T-cell (primary cell): ENCODE data around the gene GPR83. TPM values are rescaled to one million over a fixed set of nuclear protein-coding genes. Genes with fewer than 3 reads are reported as not detected.
A peak's percentile ranks its signal among the peaks of the same experiment; 100 is the strongest.

Source experiments
- ATAC-seq, 4 experiments: fragments of 200-7000 bp in 3 of 4; fragments of 150-1000 bp in 1 of 4; cut with Tn5 transposase; replicated peaks in 1 of 4; 1 replicate in 3 of 4; 2 replicates in 1 of 4; pipeline ENCODE4 v1.10.0; 2021; ENCODE audit warnings: moderate library complexity in 3 of 4, mild to moderate bottlenecking in 2 of 4, moderate number of reproducible peaks in 1 of 4
- CTCF ChIA-PET, 2 donors: fragments of 300-600 bp; sonication (Branson Sonifier 250); formaldehyde crosslinking; loops; one replicate each; lab custom pipeline; 2022; ENCODE audit warnings: antibody characterized with exemption in 2 of 2; lab: Charles Lee
- POLR2A ChIA-PET, 2 donors: fragments of 300-600 bp; sonication (Branson Sonifier 250); formaldehyde crosslinking; loops; one replicate each; lab custom pipeline; 2022; ENCODE audit warnings: antibody characterized with exemption in 2 of 2; lab: Charles Lee
- DNase-seq, 35 experiments: peaks; one replicate each; pipeline versions ENCODE4 v3.0.0 to v3.0.0-alpha.2; 2013 to 2023
- H3K27ac ChIP-seq: one replicate; pipeline ENCODE4 v1.5.1; 2013; ENCODE audit warnings: low read length
- H3K27me3 ChIP-seq, 2 experiments: replicated peaks in 1 of 2; 1 replicate in 1 of 2; 2 replicates in 1 of 2; pipeline versions ENCODE4 v1.6.1 to v1.7.0; 2013; ENCODE audit warnings: low read length in 1 of 2, mixed read lengths in 1 of 2; ENCODE audit not compliant: control insufficient read depth in 2 of 2, insufficient read depth in 2 of 2; ENCODE audit errors: extremely low read depth in 1 of 2
- H3K36me3 ChIP-seq, 2 donors: 1 replicate in 1 of 2; 2 replicates in 1 of 2; pipeline versions ENCODE4 v1.6.1 to v1.7.0; 2013; ENCODE audit warnings: low read length in 1 of 2; ENCODE audit not compliant: control insufficient read depth in 2 of 2, insufficient read depth in 1 of 2; ENCODE audit errors: extremely low read depth in 1 of 2
- H3K4me1 ChIP-seq, 2 experiments: 1 replicate in 1 of 2; 2 replicates in 1 of 2; pipeline versions ENCODE4 v1.6.1 to v1.7.0; 2013; ENCODE audit warnings: low read length in 2 of 2, mixed read lengths in 1 of 2; ENCODE audit not compliant: insufficient read depth in 2 of 2, control insufficient read depth in 1 of 2; ENCODE audit errors: extremely low read depth in 1 of 2
- H3K4me3 ChIP-seq, 2 donors: 1 replicate in 1 of 2; 2 replicates in 1 of 2; pipeline versions ENCODE4 v1.5.1 to v1.7.0; 2013; ENCODE audit warnings: mild to moderate bottlenecking in 2 of 2, low read length in 1 of 2, moderate library complexity in 1 of 2; ENCODE audit not compliant: control insufficient read depth in 1 of 2; ENCODE audit errors: extremely low read depth in 1 of 2
- H3K9me3 ChIP-seq: 2 replicates; pipeline ENCODE4 v1.7.0; 2013
- H3K27ac Mint-ChIP-seq, 2 donors: one replicate each; pipeline ENCODE4 v1.8.0; 2020 to 2021; ENCODE audit warnings: mild to moderate bottlenecking in 2 of 2, mixed read lengths in 2 of 2
- H3K27me3 Mint-ChIP-seq, 2 donors: one replicate each; pipeline ENCODE4 v1.8.0; 2021 to 2022; ENCODE audit warnings: mixed read lengths in 2 of 2
- H3K36me3 Mint-ChIP-seq: one replicate; pipeline ENCODE4 v1.8.0; 2021; ENCODE audit warnings: mixed read lengths
- H3K4me1 Mint-ChIP-seq, 3 donors: one replicate each; pipeline ENCODE4 v1.8.0; 2020 to 2022; ENCODE audit warnings: mixed read lengths in 3 of 3, mild to moderate bottlenecking in 1 of 3
- H3K4me3 Mint-ChIP-seq, 3 donors: one replicate each; pipeline ENCODE4 v1.8.0; 2020 to 2022; ENCODE audit warnings: mild to moderate bottlenecking in 3 of 3, mixed read lengths in 3 of 3, moderate library complexity in 3 of 3
- H3K9me3 Mint-ChIP-seq, 3 donors: one replicate each; pipeline ENCODE4 v1.8.0; 2020 to 2022; ENCODE audit warnings: mixed read lengths in 3 of 3
- WGBS: methylation state at CpG from one replicate; pipeline ENCODE4 v1.1.5; 2013; ENCODE audit warnings: missing lambda C conversion rate; ENCODE audit not compliant: insufficient coverage; 5-methylcytosine and 5-hydroxymethylcytosine counted together
- total RNA-seq, 35 experiments: library from RNA in 6 of 35; stranded (reverse) in 6 of 35; fragments of 120-200 nt in 1 of 35; gene quantifications; one replicate each; pipeline versions ENCODE4 v1.2.1 to v1.2.4 and lab custom pipeline; 2013 to 2026

GPR83 gene
- total RNA-seq, 5 donors from 2014 or later (not counting 1 experiment from before 2014, with no cell fraction given), result 0.06 to 0.16 (median 0.12) TPM; not detected in 1

DNA sequence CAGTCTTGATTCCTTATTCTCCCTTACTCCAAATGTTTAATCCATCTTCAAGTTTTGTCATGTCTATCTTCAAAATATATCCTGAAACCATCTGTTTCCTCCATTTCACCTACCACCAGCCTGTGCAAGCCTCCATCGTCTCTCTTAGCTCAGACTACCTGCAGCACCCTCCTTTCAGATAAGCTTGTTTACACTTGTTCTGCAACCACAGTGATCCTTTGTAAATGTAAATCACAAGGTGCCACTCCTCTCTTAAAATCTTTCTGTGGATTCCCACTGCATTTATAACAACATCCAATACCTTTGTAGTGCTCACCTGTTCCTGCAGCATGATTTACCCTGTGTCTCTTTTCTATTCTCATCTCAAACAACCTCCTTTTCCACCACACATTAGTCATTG lies 31.8 kb upstream of the GPR83 start:
- H3K4me1 ChIP-seq, result no peaks in the 10 kb centered on the region
- H3K27me3 Mint-ChIP-seq, result no peaks in the 10 kb centered on the region
- no peaks in the 10 kb centered on the region for H3K9me3 ChIP-seq
- H3K36me3 ChIP-seq, result peaks cover 10 to 51% of the 10 kb centered on the region in 2 donors
- no peak for ATAC-seq
- H3K27ac Mint-ChIP-seq, result no peak overlapping the region
- no peak overlapping the region for H3K4me3 Mint-ChIP-seq
- H3K4me1 Mint-ChIP-seq, result no peaks in the 10 kb centered on the region
- H3K27ac ChIP-seq, result no peak overlapping the region
- ChIA-PET POLR2A (interaction anchor here in 1 of 2 donors (0.6 kb wide), 1 partner anchor 18 kb away, joined by 4 read pairs; no protein-coding TSS in a partner anchor), CTCF (interaction anchor here in 1 of 2 donors (0.6 kb wide), 1 partner anchor 71 kb away, joined by 3 read pairs; no protein-coding TSS in a partner anchor)
- H3K36me3 Mint-ChIP-seq, result peaks cover 80% of the 10 kb centered on the region
- DNase-seq, result no peak
- 100% methylated on average over 1 of the region's 1 CpG for WGBS
- H3K27me3 ChIP-seq, result no peaks in the 10 kb centered on the region
- H3K4me3 ChIP-seq, result no peak overlapping the region
- H3K9me3 Mint-ChIP-seq, result no peaks in the 10 kb centered on the region

DNA sequence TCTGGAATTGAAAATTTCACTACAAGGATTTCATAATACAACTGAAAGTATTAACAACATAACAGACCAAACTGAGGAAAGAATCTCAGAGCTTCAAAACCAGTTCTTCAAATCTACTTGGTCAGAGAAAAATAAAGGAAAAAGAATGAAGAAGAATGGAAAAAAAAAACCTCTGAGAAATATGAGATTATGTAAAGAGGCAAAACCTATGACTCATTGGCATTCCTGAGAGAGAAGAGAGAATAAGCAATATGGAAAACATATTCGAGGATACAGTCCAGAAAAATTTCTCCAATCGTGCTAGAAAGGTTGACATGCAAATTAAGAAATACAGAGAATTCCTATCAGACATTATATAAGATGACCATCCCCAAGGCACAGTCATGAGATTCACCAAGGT lies 23.4 kb upstream of the GPR83 start:
- POLR2A ChIA-PET, result no interaction called here
- no peak for ATAC-seq
- H3K9me3 ChIP-seq, result no peaks in the 10 kb centered on the region

DNA sequence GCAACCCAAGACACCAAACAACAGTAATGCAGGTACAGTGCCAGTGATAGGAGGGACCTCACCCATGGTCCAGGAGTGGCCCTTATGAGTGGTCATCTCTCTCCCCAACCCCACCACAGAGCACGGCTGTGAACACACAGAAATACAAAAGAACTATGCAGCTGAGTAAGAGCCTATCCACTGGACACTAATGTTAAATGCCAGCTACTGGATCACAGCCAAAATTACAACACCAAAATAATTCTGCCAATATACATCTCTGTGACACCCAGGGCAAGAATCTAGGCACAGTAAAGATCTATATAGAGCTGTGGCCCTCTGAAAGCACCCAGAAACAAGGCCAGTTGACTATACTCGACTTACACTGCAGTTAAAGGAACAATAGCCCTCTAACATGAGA lies 22.8 kb upstream of the GPR83 start:
- Mint-ChIP-seq H3K4me3 (no peak overlapping the region), H3K27me3 (no peaks in the 10 kb centered on the region), H3K9me3 (peaks cover 0 to 4% (median 0%) of the 10 kb centered on the region in 3 donors), H3K36me3 (peaks cover 75% of the 10 kb centered on the region), H3K27ac (no peak overlapping the region), H3K4me1 (peaks cover 6 to 8% (median 7%) of the 10 kb centered on the region in 3 donors)
- H3K4me3 ChIP-seq, result no peak overlapping the region
- H3K4me1 ChIP-seq, result no peaks in the 10 kb centered on the region
- ChIA-PET CTCF (no interaction called here), POLR2A (no interaction called here)
- H3K9me3 ChIP-seq, result no peaks in the 10 kb centered on the region
- ATAC-seq (no peak), DNase-seq (no peak)
- peaks cover 9 to 53% of the 10 kb centered on the region in 2 donors for H3K36me3 ChIP-seq
- 93% methylated on average over 2 of the region's 2 CpGs for WGBS
- H3K27ac ChIP-seq, result no peak overlapping the region
- H3K27me3 ChIP-seq, result no peaks in the 10 kb centered on the region

More for the DNA sequence above, 23.4 kb upstream of the GPR83 start:
- WGBS, result no CpG with 5 or more reads among the region's 2 CpGs
- no peaks in the 10 kb centered on the region for H3K27me3 ChIP-seq
- H3K4me3 ChIP-seq, result no peak overlapping the region
- H3K9me3 Mint-ChIP-seq, result peaks cover 0 to 4% (median 0%) of the 10 kb centered on the region in 3 donors
- H3K36me3 Mint-ChIP-seq, result peaks cover 75% of the 10 kb centered on the region
- H3K27me3 Mint-ChIP-seq, result no peaks in the 10 kb centered on the region
- no peak for DNase-seq
- H3K36me3 ChIP-seq, result peaks cover 9 to 59% of the 10 kb centered on the region in 2 donors
- no peak overlapping the region for H3K27ac ChIP-seq
- CTCF ChIA-PET, result no interaction called here
- no peak overlapping the region for H3K27ac Mint-ChIP-seq
- no peaks in the 10 kb centered on the region for H3K4me1 ChIP-seq
- H3K4me1 Mint-ChIP-seq, result peaks cover 6 to 8% (median 7%) of the 10 kb centered on the region in 3 donors
- no peak overlapping the region for H3K4me3 Mint-ChIP-seq

DNA sequence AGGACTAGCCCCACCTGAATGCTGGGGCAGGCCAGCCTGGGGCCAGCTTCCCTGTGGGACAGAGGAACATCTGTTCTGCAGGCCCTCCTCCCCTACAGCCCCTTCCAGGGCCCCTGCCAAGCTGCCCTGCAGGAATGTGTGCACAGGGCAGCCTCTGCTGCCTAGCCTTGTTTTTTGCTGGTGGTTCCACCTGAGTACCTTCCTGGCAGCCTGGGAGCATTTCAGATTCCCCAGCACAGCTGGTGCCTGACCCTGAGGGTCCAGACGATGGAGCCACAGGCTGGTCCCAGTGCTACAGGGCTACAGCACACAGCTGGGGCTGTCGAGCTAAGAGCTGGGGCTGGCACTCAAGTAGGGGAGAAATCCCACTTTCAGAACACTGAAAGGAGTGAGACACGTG lies 22.3 kb upstream of the GPR83 start:
- no peak for ATAC-seq
- H3K27ac ChIP-seq, result no peak overlapping the region
- H3K4me3 Mint-ChIP-seq, result no peak overlapping the region
- no peaks in the 10 kb centered on the region for H3K4me1 ChIP-seq
- no peak overlapping the region for H3K4me3 ChIP-seq
- peaks cover 0 to 4% (median 0%) of the 10 kb centered on the region in 3 donors for H3K9me3 Mint-ChIP-seq
- peaks cover 7 to 49% of the 10 kb centered on the region in 2 donors for H3K36me3 ChIP-seq
- H3K36me3 Mint-ChIP-seq, result peaks cover 74% of the 10 kb centered on the region
- CTCF ChIA-PET, result no interaction called here
- DNase-seq, result no peak
- 100% methylated on average over 1 of the region's 3 CpGs for WGBS
- H3K4me1 Mint-ChIP-seq, result peaks cover 6 to 8% (median 7%) of the 10 kb centered on the region in 3 donors
- POLR2A ChIA-PET, result no interaction called here
- no peaks in the 10 kb centered on the region for H3K27me3 ChIP-seq
- H3K27me3 Mint-ChIP-seq, result no peaks in the 10 kb centered on the region
- no peaks in the 10 kb centered on the region for H3K9me3 ChIP-seq
- no peak overlapping the region for H3K27ac Mint-ChIP-seq

DNA sequence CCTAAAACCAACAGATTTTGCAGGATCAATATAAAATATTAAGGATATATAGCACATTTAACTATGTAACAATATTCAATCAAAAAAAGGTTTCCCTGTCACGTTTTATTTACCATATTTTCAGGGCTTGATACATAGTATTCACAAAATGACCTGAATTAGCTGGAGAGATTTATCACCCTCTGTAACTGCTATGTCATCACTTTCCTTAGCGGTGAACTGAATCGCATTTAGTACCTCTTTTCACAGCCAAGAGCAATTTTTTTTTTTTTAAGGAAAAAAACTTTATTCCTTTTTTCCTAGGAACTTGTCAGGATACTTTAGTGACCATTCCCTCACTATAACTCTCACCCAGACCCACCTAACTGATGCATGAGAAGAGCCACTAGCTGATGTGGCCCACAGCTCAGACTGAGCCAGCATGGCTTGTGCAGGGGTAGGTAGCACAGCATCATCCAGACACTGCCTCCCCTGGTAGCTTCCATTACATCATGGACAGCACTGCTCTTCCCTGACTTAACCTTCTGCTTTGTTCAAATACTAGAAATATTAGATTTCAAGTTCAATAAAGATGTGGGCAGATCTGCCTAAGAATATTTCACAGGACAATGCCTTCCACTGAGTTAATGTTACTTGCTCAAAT lies 17.0 kb upstream of the GPR83 start:
- Histone ChIP-seq H3K4me3 (no peak overlapping the region), H3K27ac (no peak overlapping the region), H3K4me1 (no peaks in the 10 kb centered on the region), H3K9me3 (no peaks in the 10 kb centered on the region), H3K36me3 (peaks cover 0 to 18% of the 10 kb centered on the region in 2 donors), H3K27me3 (no peaks in the 10 kb centered on the region)
- Mint-ChIP-seq H3K36me3 (peaks cover 49% of the 10 kb centered on the region), H3K4me3 (no peak overlapping the region), H3K27ac (no peak overlapping the region), H3K4me1 (no peaks in the 10 kb centered on the region), H3K9me3 (no peaks in the 10 kb centered on the region), H3K27me3 (no peaks in the 10 kb centered on the region)
- POLR2A ChIA-PET, result no interaction called here
- ATAC-seq (no peak), DNase-seq (no peak)
- WGBS, result no CpG with 5 or more reads among the region's 3 CpGs
- CTCF ChIA-PET, result interaction anchor here in 1 of 2 donors (2.9 kb wide), 1 partner anchor 523 kb away, joined by 11 read pairs; no protein-coding TSS in a partner anchor

DNA sequence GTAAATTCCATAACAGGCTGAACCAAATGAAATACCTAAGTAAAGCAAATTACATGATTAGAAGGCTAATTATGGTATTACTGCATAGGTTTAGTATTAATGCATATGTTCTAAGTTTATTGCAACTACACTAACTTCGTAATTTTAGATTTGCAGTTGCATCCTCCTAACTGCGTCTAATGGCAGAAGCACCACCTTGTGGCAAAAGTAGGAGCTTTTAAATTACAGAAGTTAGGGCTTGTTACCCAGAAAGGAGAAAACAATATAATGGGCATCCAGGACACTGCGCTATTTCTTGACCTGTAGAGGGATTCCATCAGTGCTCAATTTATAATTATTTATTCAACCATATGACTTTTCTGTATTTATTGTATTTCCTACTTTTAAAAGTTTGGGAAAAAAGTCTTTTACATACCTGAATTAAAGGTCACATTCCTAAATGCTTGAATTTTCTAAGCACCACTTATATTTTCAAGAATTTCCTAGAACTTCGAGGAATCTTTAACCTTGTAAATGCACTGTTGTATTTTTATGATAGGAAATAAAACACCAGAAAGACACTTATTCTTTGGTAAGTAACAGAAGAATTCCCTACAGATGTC lies 16.3 kb upstream of the GPR83 start:
- no peaks in the 10 kb centered on the region for H3K9me3 ChIP-seq
- Mint-ChIP-seq H3K4me3 (no peak overlapping the region), H3K9me3 (no peaks in the 10 kb centered on the region), H3K36me3 (peaks cover 47% of the 10 kb centered on the region), H3K4me1 (no peaks in the 10 kb centered on the region), H3K27ac (no peak overlapping the region), H3K27me3 (no peaks in the 10 kb centered on the region)
- no peaks in the 10 kb centered on the region for H3K4me1 ChIP-seq
- no peak for ATAC-seq
- WGBS, result no CpG with 5 or more reads among the region's 4 CpGs
- no peaks in the 10 kb centered on the region for H3K27me3 ChIP-seq
- peaks cover 0 to 14% of the 10 kb centered on the region in 2 donors for H3K36me3 ChIP-seq
- H3K27ac ChIP-seq, result no peak overlapping the region
- H3K4me3 ChIP-seq, result no peak overlapping the region
- ChIA-PET POLR2A (no interaction called here), CTCF (interaction anchor here in 1 of 2 donors (2.9 kb wide), 1 partner anchor 522 kb away, joined by 11 read pairs; no protein-coding TSS in a partner anchor)
- DNase-seq, result peak in 1 of 35 experiments; percentile 3
